IMR-90 (cell line): ENCODE results near the gene RPAIN. TPM values are rescaled to one million over a fixed set of nuclear protein-coding genes. Genes with fewer than 3 reads are reported as not detected.
A peak's percentile ranks its signal among the peaks of the same experiment; 100 is the strongest.

ENCODE experiments used
- ATAC-seq: fragments of 200-7000 bp; cut with Tn5 transposase; 2 replicates; pipeline ENCODE4 v1.9.1; 2020; ENCODE audit warnings: low read depth, mild to moderate bottlenecking, moderate library complexity
- BruUV-seq: library from RNA; stranded (reverse); fragments of 400-500 nt; replicated peaks from 2 replicates; lab custom pipeline; 2021; lab: Mats Ljungman, UMichigan
- CTCF ChIA-PET: fragments of 300-600 bp; formaldehyde crosslinking; extraction: SDS; loops from one replicate; lab custom pipeline; 2021; ENCODE audit warnings: antibody characterized with exemption; lab: Yijun Ruan, JAX
- POLR2A ChIA-PET: fragments of 300-600 bp; sonication (Branson Sonifier 250); formaldehyde crosslinking; loops from one replicate; lab custom pipeline; 2022; ENCODE audit warnings: antibody characterized with exemption; ENCODE audit not compliant: unreplicated experiment; lab: Charles Lee
- DNase-seq: peaks from one replicate; pipeline ENCODE4 v3.0.0; 2013
- H2AFZ ChIP-seq: replicated peaks from 2 replicates; pipeline ENCODE3; 2013; ENCODE audit warnings: low read length, mild to moderate bottlenecking; ENCODE audit not compliant: poor library complexity
- H2AK5ac ChIP-seq: 2 replicates; pipeline ENCODE4 v1.6.1; 2013; ENCODE audit warnings: low read depth, low read length, inconsistent platforms
- H2AK9ac ChIP-seq: replicated peaks from 2 replicates; pipeline ENCODE3; 2013; ENCODE audit warnings: mild to moderate bottlenecking, low read depth, low read length, moderate library complexity; ENCODE audit not compliant: poor library complexity
- H2BK120ac ChIP-seq: 2 replicates; pipeline ENCODE4 v1.6.1; 2013; ENCODE audit warnings: low read depth, low read length, inconsistent platforms
- H2BK15ac ChIP-seq: 3 replicates; pipeline ENCODE4 v1.6.1; 2013; ENCODE audit warnings: low read depth, low read length, inconsistent platforms
- H2BK20ac ChIP-seq: 2 replicates; pipeline ENCODE4 v1.6.1; 2013; ENCODE audit warnings: low read depth, mild to moderate bottlenecking, inconsistent platforms, low read length, moderate library complexity
- H2BK5ac ChIP-seq: 2 replicates; pipeline ENCODE4 v1.6.1; 2013; ENCODE audit warnings: mild to moderate bottlenecking, low read depth, low read length, inconsistent platforms; ENCODE audit not compliant: poor library complexity, severe bottlenecking
- H3K14ac ChIP-seq: replicated peaks from 2 replicates; pipeline ENCODE4 v1.6.1; 2013; ENCODE audit warnings: low read depth, low read length, inconsistent platforms
- H3K18ac ChIP-seq: 2 replicates; pipeline ENCODE4 v1.6.1; 2013; ENCODE audit warnings: low read depth, low read length, control low read depth
- H3K23ac ChIP-seq: 2 replicates; pipeline ENCODE4 v1.6.1; 2013; ENCODE audit warnings: low read depth, low read length, inconsistent platforms
- H3K27ac ChIP-seq: 2 replicates; pipeline ENCODE4 v1.5.1; 2013; ENCODE audit warnings: mild to moderate bottlenecking, control low read depth, low read length; ENCODE audit not compliant: insufficient read depth
- H3K27me3 ChIP-seq: 2 replicates; pipeline ENCODE4 v1.6.1; 2013; ENCODE audit warnings: low read length; ENCODE audit not compliant: control insufficient read depth, insufficient read depth
- H3K36me3 ChIP-seq: 2 replicates; pipeline ENCODE4 v1.6.1; 2013; ENCODE audit warnings: low read length, mixed read lengths; ENCODE audit not compliant: control insufficient read depth, insufficient read depth
- H3K4ac ChIP-seq: 2 replicates; pipeline ENCODE4 v1.6.1; 2013; ENCODE audit warnings: low read depth, low read length, inconsistent platforms
- H3K4me1 ChIP-seq: 2 replicates; pipeline ENCODE4 v1.6.1; 2013; ENCODE audit warnings: low read length, mixed read lengths; ENCODE audit not compliant: control insufficient read depth, insufficient read depth
- H3K4me2 ChIP-seq: 2 replicates; pipeline ENCODE4 v1.6.1; 2013; ENCODE audit warnings: low read depth, mild to moderate bottlenecking, control low read depth, low read length, moderate library complexity
- H3K4me3 ChIP-seq: 2 replicates; pipeline ENCODE4 v1.5.1; 2013; ENCODE audit warnings: low read depth, mild to moderate bottlenecking, control low read depth, low read length, moderate library complexity; ENCODE audit not compliant: insufficient read depth
- H3K56ac ChIP-seq: 2 replicates; pipeline ENCODE4 v1.6.1; 2013; ENCODE audit warnings: low read length, inconsistent platforms; ENCODE audit not compliant: insufficient read depth; ENCODE audit errors: extremely low read depth
- H3K79me1 ChIP-seq, 2 experiments: 2 replicates each; pipeline ENCODE4 v1.6.1; 2013; ENCODE audit warnings: low read length in 2 of 2, inconsistent platforms in 1 of 2, low read depth in 1 of 2
- H3K9ac ChIP-seq: 2 replicates; pipeline ENCODE4 v1.6.1; 2013; ENCODE audit warnings: low read depth, low read length, control low read depth
- H3K9me1 ChIP-seq: 2 replicates; pipeline ENCODE4 v1.6.1; 2013; ENCODE audit warnings: low read length, inconsistent platforms; ENCODE audit not compliant: insufficient read depth
- H3K9me3 ChIP-seq: 2 replicates; pipeline ENCODE4 v1.6.1; 2013; ENCODE audit warnings: low read length; ENCODE audit not compliant: control insufficient read depth, insufficient read depth
- H4K20me1 ChIP-seq: 2 replicates; pipeline ENCODE4 v1.6.1; 2013; ENCODE audit warnings: low read length, inconsistent platforms; ENCODE audit not compliant: insufficient read depth
- H4K5ac ChIP-seq: 2 replicates; pipeline ENCODE4 v1.6.1; 2013; ENCODE audit warnings: mild to moderate bottlenecking, low read depth, low read length, control low read depth
- H4K8ac ChIP-seq, 2 experiments: 2 replicates each; pipeline ENCODE4 v1.6.1; 2013; ENCODE audit warnings: low read depth in 2 of 2, low read length in 2 of 2, control low read depth in 1 of 2, inconsistent platforms in 1 of 2
- H4K91ac ChIP-seq: 2 replicates; pipeline ENCODE4 v1.6.1; 2013; ENCODE audit warnings: low read depth, low read length, inconsistent platforms; ENCODE audit not compliant: insufficient read depth
- BHLHE40 ChIP-seq: fragments of 150-350 bp; IDR thresholded peaks from 2 replicates; pipeline ENCODE4 v1.6.1; 2016; ENCODE audit warnings: mild to moderate bottlenecking, low read depth, low read length
- MAZ ChIP-seq: IDR thresholded peaks from 2 replicates; pipeline ENCODE4 v1.6.1; 2012; ENCODE audit warnings: low read depth, mild to moderate bottlenecking, low read length, improper control_type of control experiment, moderate library complexity, borderline replicate concordance
- POLR2A ChIP-seq: IDR thresholded peaks from 2 replicates; pipeline ENCODE4 v1.6.1; 2012; ENCODE audit warnings: mild to moderate bottlenecking, low read depth, low read length
- WGBS, 2 experiments: methylation state at CpG; one replicate each; pipeline versions ENCODE4 v1.1.5 to v1.1.7; 2013; ENCODE audit warnings: missing lambda C conversion rate in 2 of 2; ENCODE audit not compliant: insufficient read length in 1 of 2; ENCODE audit errors: extremely low coverage in 2 of 2; 5-methylcytosine and 5-hydroxymethylcytosine counted together
- dilution Hi-C: fragments of 300-500 bp; cut with HindIII; formaldehyde crosslinking; loops from one replicate; pipeline ENCODE4 v1.14.3; 2018; ENCODE audit warnings: low sequenced_read_pairs; ENCODE audit not compliant: unreplicated experiment
- in situ Hi-C: fragments of 300-500 bp; cut with MboI; formaldehyde crosslinking; loops from 3 replicates; pipeline ENCODE4 v1.14.3; 2019; ENCODE audit warnings: low sequenced_read_pairs, inconsistent platforms, mixed read lengths
- intact Hi-C: fragments of 100-400 bp; cut with micrococcal nuclease; formaldehyde crosslinking; loops from 2 replicates; pipeline ENCODE4 v1.10.0; 2022
- polyA plus RNA-seq, 3 experiments: library from polyadenylated mRNA; depleted of rRNA; stranded (reverse); fragments of >200 nt; gene quantifications; 2 replicates each; pipeline ENCODE4 v1.2.3, GENCODE V29; 2012; ENCODE audit warnings: low replicate concordance in 1 of 3
- total RNA-seq: library from RNA; depleted of rRNA; stranded (reverse); fragments of >200 nt; gene quantifications from 2 replicates; pipeline ENCODE4 v1.2.3, GENCODE V29; 2012
- TF ChIP-seq, protein P1 (sequence below): conservative IDR thresholded peaks from 2 replicates; pipeline ENCODE4 v1.5.1; 2012; ENCODE audit warnings: mild to moderate bottlenecking, low read depth, low read length, improper control_type of control experiment

The RPAIN gene
- total and polyA plus RNA-seq, 2 of the 4 experiments (the other 2 are of a cell fraction): 28.7 to 34.9 TPM

DNA sequence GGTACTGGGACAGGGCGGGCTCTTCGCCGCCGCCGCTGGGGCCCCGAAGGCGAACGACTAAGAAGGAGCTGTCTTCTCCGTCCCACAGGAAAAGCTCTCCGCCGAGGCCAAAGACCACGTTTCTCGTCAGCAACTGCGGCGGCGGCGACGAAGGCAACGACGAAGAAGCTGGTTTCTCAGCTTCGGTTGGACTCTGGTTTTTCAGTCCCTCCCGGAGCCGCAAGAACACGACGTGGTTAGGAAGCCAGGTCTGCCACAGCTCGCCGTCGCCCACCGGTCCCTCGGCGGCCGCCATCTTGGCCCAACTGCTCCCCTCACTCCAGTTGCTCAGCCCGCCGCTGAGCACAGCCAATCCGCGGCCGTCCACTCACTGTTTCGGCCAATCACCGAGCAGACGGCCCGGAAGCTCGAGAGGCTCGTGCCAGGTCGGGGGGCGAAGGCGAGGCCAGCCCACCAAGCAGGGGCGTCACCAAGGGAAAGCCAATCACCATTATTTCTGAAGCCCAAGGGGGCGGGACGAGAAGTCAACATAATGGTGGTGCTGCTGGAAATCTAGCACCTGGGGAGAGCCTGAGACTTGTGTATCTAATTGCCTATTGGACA is 525 bp upstream of the RPAIN start, which contains the start of gene NUP88:
Gene NUP88, minus strand, starts transcription at position 307 of the 603 bp plus-strand sequence. Its CDS starts 12 bp downstream, at position 295.
- Histone ChIP-seq H4K8ac (peak within 1 kb of the TSS; percentile 33 to 94), H4K91ac (peak within 1 kb of the TSS; percentile 80), H3K14ac (peak within 1 kb of the TSS; percentile 89), H3K27ac (peak within 1 kb of the TSS; percentile 80), H3K9me3 (no peaks in the 10 kb centered on the region), H2BK15ac (no peak within 1 kb of the TSS), H2BK20ac (peak within 1 kb of the TSS; percentile 0; the same call in 1 of the 2 replicates), H3K18ac (no peak within 1 kb of the TSS), H3K4ac (peak within 1 kb of the TSS; percentile 92), H4K20me1 (peaks cover 7% of the 10 kb centered on the region; the same call in 1 of the 2 replicates), H2AK9ac (peak within 1 kb of the TSS; percentile 89), H2BK120ac (peak within 1 kb of the TSS; percentile 80), H2AK5ac (peak within 1 kb of the TSS; percentile 51), H2AFZ (peak within 1 kb of the TSS; percentile 100), H3K36me3 (peaks cover 11% of the 10 kb centered on the region), H3K4me3 (peak within 1 kb of the TSS; percentile 76), H3K4me2 (peak within 1 kb of the TSS; percentile 96), H3K27me3 (no peaks in the 10 kb centered on the region), H3K4me1 (peaks cover 2% of the 10 kb centered on the region), H3K23ac (peak within 1 kb of the TSS; percentile 97), H4K5ac (peak within 1 kb of the TSS; percentile 51), H3K56ac (peak within 1 kb of the TSS; percentile 68), H3K9me1 (0 out of 2 replicates have a peak, but pooled peaks cover 8% of the 10 kb centered on the region), H2BK5ac (peak within 1 kb of the TSS; percentile 55), H3K79me1 (peaks cover 28 to 66% of the 10 kb centered on the region in 2 experiments), H3K9ac (peak within 1 kb of the TSS; percentile 84)
- DNase-seq (peak; percentile 97), ATAC-seq (peak; percentile 96)
- 2% methylated on average over 29 of the region's 49 CpGs; no CpG with 5 or more reads in 1 of the 2 experiments for WGBS, 2 experiments
- no TSS peak for BruUV-seq
- intact Hi-C loops (loop anchor here (1.0 to 10.0 kb wide), 2 partner anchors 135 to 170 kb away; partner anchors contain the start of gene RABEP1), in situ Hi-C loops (no loop called here), dilution Hi-C loops (no loop called here)
- CTCF ChIA-PET: interaction anchor here (1.3 kb wide), 1 partner anchor 19 kb away, joined by 5 read pairs; the partner anchor contains the start of gene C1QBP
- TF ChIP-seq, protein P1, sequence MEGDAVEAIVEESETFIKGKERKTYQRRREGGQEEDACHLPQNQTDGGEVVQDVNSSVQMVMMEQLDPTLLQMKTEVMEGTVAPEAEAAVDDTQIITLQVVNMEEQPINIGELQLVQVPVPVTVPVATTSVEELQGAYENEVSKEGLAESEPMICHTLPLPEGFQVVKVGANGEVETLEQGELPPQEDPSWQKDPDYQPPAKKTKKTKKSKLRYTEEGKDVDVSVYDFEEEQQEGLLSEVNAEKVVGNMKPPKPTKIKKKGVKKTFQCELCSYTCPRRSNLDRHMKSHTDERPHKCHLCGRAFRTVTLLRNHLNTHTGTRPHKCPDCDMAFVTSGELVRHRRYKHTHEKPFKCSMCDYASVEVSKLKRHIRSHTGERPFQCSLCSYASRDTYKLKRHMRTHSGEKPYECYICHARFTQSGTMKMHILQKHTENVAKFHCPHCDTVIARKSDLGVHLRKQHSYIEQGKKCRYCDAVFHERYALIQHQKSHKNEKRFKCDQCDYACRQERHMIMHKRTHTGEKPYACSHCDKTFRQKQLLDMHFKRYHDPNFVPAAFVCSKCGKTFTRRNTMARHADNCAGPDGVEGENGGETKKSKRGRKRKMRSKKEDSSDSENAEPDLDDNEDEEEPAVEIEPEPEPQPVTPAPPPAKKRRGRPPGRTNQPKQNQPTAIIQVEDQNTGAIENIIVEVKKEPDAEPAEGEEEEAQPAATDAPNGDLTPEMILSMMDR: no peak
- peak; percentile 98 for TF ChIP-seq BHLHE40
- peak; percentile 74; the same call in 1 of the 2 replicates for TF ChIP-seq MAZ
- peak; percentile 94 for TF ChIP-seq POLR2A
- POLR2A ChIA-PET: interaction anchor here (0.6 kb wide), 1 partner anchor 44 kb away, joined by 3 read pairs; no protein-coding TSS in a partner anchor
